Mesothelial cell of epicardium (in vitro differentiated cells): ENCODE data around the gene TMPRSS11E. TPM values are rescaled to one million over a fixed set of nuclear protein-coding genes. Genes with fewer than 3 reads are reported as not detected.
"Not testable (repeated sequence)": the region's sequence is repeated elsewhere in the genome, so short reads cannot be mapped to it uniquely, and the experiment has no call there.

ENCODE experiments used
- DNase-seq, 2 experiments: peaks; one replicate each; pipeline ENCODE4 v3.0.0; 2021; ENCODE audit warnings: low spot score in 2 of 2; ENCODE audit not compliant: unreplicated experiment in 2 of 2
- H3K27ac Mint-ChIP-seq: 2 replicates; pipeline ENCODE4 v1.8.0; 2021; ENCODE audit warnings: mixed read lengths
- H3K27me3 Mint-ChIP-seq: 2 replicates; pipeline ENCODE4 v1.8.0; 2021; ENCODE audit warnings: low read depth, mixed read lengths
- H3K36me3 Mint-ChIP-seq: 2 replicates; pipeline ENCODE4 v1.8.0; 2021; ENCODE audit warnings: mixed read lengths
- H3K4me1 Mint-ChIP-seq: 2 replicates; pipeline ENCODE4 v1.8.0; 2021; ENCODE audit warnings: mixed read lengths
- H3K4me3 Mint-ChIP-seq: 2 replicates; pipeline ENCODE4 v1.8.0; 2021; ENCODE audit warnings: mild to moderate bottlenecking, moderate library complexity, mixed read lengths
- H3K9me3 Mint-ChIP-seq: 2 replicates; pipeline ENCODE4 v1.8.0; 2021; ENCODE audit warnings: mixed read lengths
- CTCF ChIP-seq: fragments of 200-600 bp; sonication (generic); IDR thresholded peaks from one replicate; pipeline ENCODE4 v1.5.0; 2021; ENCODE audit warnings: antibody characterized with exemption; ENCODE audit not compliant: unreplicated experiment
- total RNA-seq: library from RNA; stranded (reverse); gene quantifications from 3 replicates; pipeline ENCODE4 v1.2.1, GENCODE V29; 2021

The TMPRSS11E gene
- total RNA-seq, 1 donor from 2014 or later = 0.51 TPM

GRCh38 chr4:68407868-68408190 lies 39.4 kb upstream of the TMPRSS11E start:
- H3K9me3 Mint-ChIP-seq = no peaks in the 10 kb centered on the region
- peaks cover 7% of the 10 kb centered on the region for H3K4me1 Mint-ChIP-seq
- no peaks in the 10 kb centered on the region for H3K36me3 Mint-ChIP-seq
- H3K27ac Mint-ChIP-seq = no peak overlapping the region
- no peak for DNase-seq
- no peaks in the 10 kb centered on the region for H3K27me3 Mint-ChIP-seq
- no peak for TF ChIP-seq CTCF
- no peak overlapping the region for H3K4me3 Mint-ChIP-seq

GRCh38 chr4:68410149-68410548 lies 37.1 kb upstream of the TMPRSS11E start:
- Mint-ChIP-seq H3K27me3 (no peaks in the 10 kb centered on the region), H3K9me3 (no peaks in the 10 kb centered on the region), H3K4me3 (no peak overlapping the region), H3K4me1 (peaks cover 7% of the 10 kb centered on the region), H3K27ac (no peak overlapping the region), H3K36me3 (no peaks in the 10 kb centered on the region)
- no peak for DNase-seq
- no peak for TF ChIP-seq CTCF

GRCh38 chr4:68410643-68411042 lies 36.6 kb upstream of the TMPRSS11E start:
- H3K4me1 Mint-ChIP-seq = peaks cover 7% of the 10 kb centered on the region
- H3K27me3 Mint-ChIP-seq = no peaks in the 10 kb centered on the region
- no peak for TF ChIP-seq CTCF
- H3K4me3 Mint-ChIP-seq = no peak overlapping the region
- no peak for DNase-seq
- H3K9me3 Mint-ChIP-seq = no peaks in the 10 kb centered on the region
- no peak overlapping the region for H3K27ac Mint-ChIP-seq
- no peaks in the 10 kb centered on the region for H3K36me3 Mint-ChIP-seq

GRCh38 chr4:68412031-68412430 lies 35.2 kb upstream of the TMPRSS11E start:
- not testable (repeated sequence) for H3K4me1 Mint-ChIP-seq, H3K27ac Mint-ChIP-seq

GRCh38 chr4:68416591-68416990 lies 30.7 kb upstream of the TMPRSS11E start:
- TF ChIP-seq CTCF = no peak
- Mint-ChIP-seq H3K36me3 (no peaks in the 10 kb centered on the region), H3K4me3 (no peak overlapping the region), H3K27ac (no peak overlapping the region), H3K9me3 (peaks cover 14% of the 10 kb centered on the region), H3K27me3 (no peaks in the 10 kb centered on the region), H3K4me1 (peaks cover 2% of the 10 kb centered on the region)
- no peak for DNase-seq

More at GRCh38 chr4:68412031-68412430, 35.2 kb upstream of the TMPRSS11E start:
- DNase-seq, H3K4me3 Mint-ChIP-seq, H3K27me3 Mint-ChIP-seq, H3K9me3 Mint-ChIP-seq, H3K36me3 Mint-ChIP-seq: not testable (repeated sequence)

- H3K4me1 Mint-ChIP-seq = no peaks in the 10 kb centered on the region
- H3K36me3 Mint-ChIP-seq = no peaks in the 10 kb centered on the region
- no peak for TF ChIP-seq CTCF
- H3K4me3 Mint-ChIP-seq = no peak overlapping the region
- no peak overlapping the region for H3K27ac Mint-ChIP-seq
- no peaks in the 10 kb centered on the region for H3K27me3 Mint-ChIP-seq
- no peak for DNase-seq
- peaks cover 21% of the 10 kb centered on the region for H3K9me3 Mint-ChIP-seq
Observed at GRCh38 chr4:68426516-68426915, 20.7 kb upstream of the TMPRSS11E start.
